A549 (cell line): ENCODE measurements around the gene DDX41. TPM values are rescaled to one million over a fixed set of nuclear protein-coding genes. Genes with fewer than 3 reads are reported as not detected.

Source experiments
- ATAC-seq, 2 experiments: fragments of 200-7000 bp in 1 of 2; fragments of >200 bp in 1 of 2; cut with Nextera tagmentation in 1 of 2; cut with Tn5 transposase in 1 of 2; 3 replicates each; pipeline versions ENCODE4 v1.8.0 to v1.9.1; 2018 to 2020; ENCODE audit warnings: mild to moderate bottlenecking in 1 of 2, moderate library complexity in 1 of 2
- CTCF ChIA-PET: fragments of 300-600 bp; sonication (Branson Sonifier 250); formaldehyde crosslinking; extraction: SDS; loops from one replicate; lab custom pipeline; 2021; ENCODE audit warnings: antibody characterized with exemption, inconsistent platforms; lab: Yijun Ruan, JAX
- POLR2A ChIA-PET: fragments of 350-600 bp; formaldehyde crosslinking; extraction: SDS; loops from one replicate; lab custom pipeline; 2021; ENCODE audit warnings: antibody characterized with exemption, inconsistent platforms; lab: Yijun Ruan, JAX
- DNase-seq, 2 experiments: peaks; one replicate each; pipeline versions ENCODE4 v3.0.0 to v3.0.0-alpha.2; 2011 to 2016; ENCODE audit warnings: low read depth in 1 of 2, low spot score in 1 of 2
- FAIRE-seq: peaks from 2 replicates; lab custom pipeline; 2011; peaks lifted over from hg19 to GRCh38; lab: Jason Lieb, UNC
- H3K27ac ChIP-seq, 2 experiments: fragments of >200 bp; sonication (Bioruptor Twin); formaldehyde crosslinking; 3 replicates each; pipeline ENCODE4 v1.5.1; 2016 to 2017
- H3K4me1 ChIP-seq: fragments of >200 bp; sonication (Bioruptor Twin); formaldehyde crosslinking; 3 replicates; pipeline ENCODE4 v1.6.1; 2016
- H3K4me2 ChIP-seq: fragments of >200 bp; sonication (Bioruptor Twin); formaldehyde crosslinking; 3 replicates; pipeline ENCODE4 v1.6.1; 2016
- H3K4me3 ChIP-seq: fragments of >200 bp; sonication (Bioruptor Twin); formaldehyde crosslinking; 3 replicates; pipeline ENCODE4 v1.5.1; 2016
- H3K9me3 ChIP-seq: fragments of >200 bp; sonication (Bioruptor Twin); formaldehyde crosslinking; 3 replicates; pipeline ENCODE4 v1.6.1; 2016
- BCL3 ChIP-seq: fragments of >200 bp; sonication (Bioruptor Twin); formaldehyde crosslinking; IDR thresholded peaks from 3 replicates; pipeline ENCODE4 v1.6.1; 2016
- CEBPB ChIP-seq, 2 experiments: fragments of >200 bp in 1 of 2; sonication (Bioruptor Twin) in 1 of 2; formaldehyde crosslinking in 1 of 2; IDR thresholded peaks; 2 replicates each; pipeline ENCODE4 v1.6.1; 2012 to 2016
- CHD2 ChIP-seq: fragments of 150-350 bp; IDR thresholded peaks from 2 replicates; pipeline ENCODE4 v1.6.1; 2014; ENCODE audit warnings: low read length; ENCODE audit not compliant: partially characterized antibody
- EP300 ChIP-seq, 2 experiments: fragments of >200 bp; sonication (Bioruptor Twin); formaldehyde crosslinking; IDR thresholded peaks; 2 replicates in 1 of 2; 3 replicates in 1 of 2; pipeline ENCODE4 v1.6.1; 2016 to 2017
- ESRRA ChIP-seq: fragments of 150-350 bp; IDR thresholded peaks from 2 replicates; pipeline ENCODE4 v1.6.1; 2014; ENCODE audit warnings: mild to moderate bottlenecking, low read length, borderline replicate concordance
- FOSL2 ChIP-seq, 2 experiments: fragments of 450-650 bp in 1 of 2; fragments of >200 bp in 1 of 2; sonication (Bioruptor Twin) in 1 of 2; formaldehyde crosslinking; IDR thresholded peaks; 2 replicates each; pipeline versions ENCODE4 v1.5.0 to v1.6.1; 2016 to 2020; ENCODE audit warnings: mild to moderate bottlenecking in 1 of 2, moderate library complexity in 1 of 2
- GATA3 ChIP-seq: IDR thresholded peaks from 2 replicates; pipeline ENCODE4 v1.6.1; 2012; ENCODE audit warnings: borderline replicate concordance
- HDAC2 ChIP-seq: fragments of 200-600 bp; sonication (generic); IDR thresholded peaks from 2 replicates; pipeline ENCODE4 v1.6.1; 2016
- JUN ChIP-seq, 2 experiments: fragments of >200 bp; sonication (Bioruptor Twin); formaldehyde crosslinking; IDR thresholded peaks; 2 replicates in 1 of 2; 3 replicates in 1 of 2; pipeline ENCODE4 v1.6.1; 2016 to 2017
- KDM1A ChIP-seq: fragments of 200-600 bp; sonication (generic); IDR thresholded peaks from 2 replicates; pipeline ENCODE4 v1.6.1; 2016; ENCODE audit warnings: low read depth, mild to moderate bottlenecking
- KDM5A ChIP-seq: fragments of 200-600 bp; sonication (generic); IDR thresholded peaks from 2 replicates; pipeline ENCODE4 v1.6.1; 2016; ENCODE audit warnings: antibody characterized with exemption, mild to moderate bottlenecking
- MAZ ChIP-seq: fragments of 150-350 bp; IDR thresholded peaks from 2 replicates; pipeline ENCODE4 v1.6.1; 2014; ENCODE audit warnings: antibody characterized with exemption, low read depth, low read length, borderline replicate concordance
- MYC ChIP-seq: IDR thresholded peaks from 2 replicates; pipeline ENCODE4 v1.6.1; 2012; ENCODE audit warnings: mild to moderate bottlenecking, inconsistent platforms, low read length, improper control_type of control experiment, borderline replicate concordance
- PHF8 ChIP-seq: fragments of 200-600 bp; sonication (generic); IDR thresholded peaks from 2 replicates; pipeline ENCODE4 v1.6.1; 2016; ENCODE audit warnings: low read depth, mild to moderate bottlenecking, antibody characterized with exemption, moderate library complexity, borderline replicate concordance
- POLR2A ChIP-seq: IDR thresholded peaks from 2 replicates; pipeline ENCODE4 v1.6.1; 2012; ENCODE audit warnings: mild to moderate bottlenecking, low read length
- RAD21 ChIP-seq, 2 experiments: fragments of >200 bp in 1 of 2; sonication (Bioruptor Twin) in 1 of 2; formaldehyde crosslinking in 1 of 2; IDR thresholded peaks in 1 of 2; conservative IDR thresholded peaks in 1 of 2; 2 replicates in 1 of 2; 3 replicates in 1 of 2; pipeline ENCODE4 v1.6.1; 2012 to 2018; ENCODE audit warnings: inconsistent platforms in 1 of 2
- RARB ChIP-seq: fragments of 250-450 bp; sonication (Bioruptor Pico); IDR thresholded peaks from 2 replicates; pipeline ENCODE4 v1.8.0; 2021; ENCODE audit warnings: mild to moderate bottlenecking, moderate library complexity
- SREBF2 ChIP-seq: fragments of 450-650 bp; IDR thresholded peaks from 2 replicates; pipeline ENCODE4 v1.6.1; 2014; ENCODE audit warnings: mild to moderate bottlenecking, moderate library complexity
- TFCP2L1 ChIP-seq: fragments of 250-450 bp; sonication (Bioruptor Pico); IDR thresholded peaks from 2 replicates; pipeline ENCODE4 v1.5.0; 2021; ENCODE audit warnings: mild to moderate bottlenecking
- ZC3H11A ChIP-seq: fragments of 450-650 bp; IDR thresholded peaks from 2 replicates; pipeline ENCODE4 v1.6.1; 2014; ENCODE audit warnings: antibody characterized with exemption, mild to moderate bottlenecking
- ZFP36 ChIP-seq: fragments of 450-650 bp; IDR thresholded peaks from 2 replicates; pipeline ENCODE4 v1.6.1; 2014; ENCODE audit warnings: borderline replicate concordance; ENCODE audit not compliant: partially characterized antibody
- ZNF302 ChIP-seq: fragments of 250-450 bp; sonication (Bioruptor Pico); IDR thresholded peaks from 2 replicates; pipeline ENCODE4 v1.9.0; 2021; ENCODE audit warnings: inconsistent platforms, mild to moderate bottlenecking, moderate library complexity
- ZSCAN20 ChIP-seq: fragments of 250-450 bp; sonication (Bioruptor Pico); IDR thresholded peaks from 2 replicates; pipeline ENCODE4 v1.8.0; 2022; ENCODE audit warnings: mild to moderate bottlenecking, moderate library complexity
- WGBS: methylation state at CpG from one replicate; pipeline ENCODE4 v1.1.6; 2017; ENCODE audit errors: missing lambda C conversion rate; 5-methylcytosine and 5-hydroxymethylcytosine counted together
- polyA minus RNA-seq: library from RNA; depleted of rRNA, polyadenylated mRNA; stranded (reverse); fragments of >200 nt; gene quantifications from 2 replicates; pipeline ENCODE4 v1.2.3, GENCODE V29; 2011; rRNA and poly(A)+ RNA removed
- polyA plus RNA-seq, 4 experiments: library from polyadenylated mRNA; depleted of rRNA in 3 of 4; stranded (reverse); fragments of >200 nt; fragmentation: RNase III in 1 of 4; extraction: RNeasy Plus Mini Kit Qiagen cat#74134 plus additional on column Dnase treatment in 1 of 4; gene quantifications; 2 replicates in 3 of 4; 3 replicates in 1 of 4; pipeline ENCODE4 v1.2.3, GENCODE V29; 2011 to 2017
- TF ChIP-seq, protein P1 (sequence below): fragments of 200-600 bp; sonication (generic); IDR thresholded peaks from 2 replicates; pipeline ENCODE4 v1.6.1; 2016; ENCODE audit warnings: antibody characterized with exemption, mild to moderate bottlenecking, moderate library complexity
- TF ChIP-seq, protein P2 (sequence below): fragments of >200 bp; sonication (Bioruptor Twin); formaldehyde crosslinking; IDR thresholded peaks from 2 replicates; pipeline ENCODE4 v1.6.1; 2016
- TF ChIP-seq, protein P3 (sequence below): fragments of 150-350 bp; IDR thresholded peaks from 2 replicates; pipeline ENCODE4 v1.6.1; 2014; ENCODE audit warnings: low read depth, mild to moderate bottlenecking, low read length
- TF ChIP-seq, protein P4 (sequence below): IDR thresholded peaks from 2 replicates; pipeline ENCODE4 v1.6.1; 2012
- TF ChIP-seq, protein P5 (sequence below): fragments of 250-450 bp; sonication (Bioruptor Pico); IDR thresholded peaks from 2 replicates; pipeline ENCODE4 v1.5.0; 2020; ENCODE audit warnings: low read depth, mild to moderate bottlenecking, moderate library complexity
- TF ChIP-seq, protein P6 (sequence below): fragments of 450-650 bp; IDR thresholded peaks from 2 replicates; pipeline ENCODE4 v1.6.1; 2014; ENCODE audit warnings: antibody characterized with exemption

The DDX41 gene
- polyA plus RNA-seq (2011; rRNA removed) (87.7 and 90.7 TPM in 2 replicates), polyA plus RNA-seq (2017; fragmentation: RNase III; extraction: RNeasy Plus Mini Kit Qiagen cat#74134 plus additional on column Dnase treatment) (121 to 177 TPM (median 172 TPM) in 3 replicates), polyA minus RNA-seq (65.9 and 74.8 TPM in 2 replicates)
- 180 and 211 TPM in 2 replicates for polyA plus RNA-seq (2012; cell fraction: cytosol; rRNA removed)
- polyA plus RNA-seq (2012; cell fraction: nucleus; rRNA removed) = 290 and 366 TPM in 2 replicates

DNA sequence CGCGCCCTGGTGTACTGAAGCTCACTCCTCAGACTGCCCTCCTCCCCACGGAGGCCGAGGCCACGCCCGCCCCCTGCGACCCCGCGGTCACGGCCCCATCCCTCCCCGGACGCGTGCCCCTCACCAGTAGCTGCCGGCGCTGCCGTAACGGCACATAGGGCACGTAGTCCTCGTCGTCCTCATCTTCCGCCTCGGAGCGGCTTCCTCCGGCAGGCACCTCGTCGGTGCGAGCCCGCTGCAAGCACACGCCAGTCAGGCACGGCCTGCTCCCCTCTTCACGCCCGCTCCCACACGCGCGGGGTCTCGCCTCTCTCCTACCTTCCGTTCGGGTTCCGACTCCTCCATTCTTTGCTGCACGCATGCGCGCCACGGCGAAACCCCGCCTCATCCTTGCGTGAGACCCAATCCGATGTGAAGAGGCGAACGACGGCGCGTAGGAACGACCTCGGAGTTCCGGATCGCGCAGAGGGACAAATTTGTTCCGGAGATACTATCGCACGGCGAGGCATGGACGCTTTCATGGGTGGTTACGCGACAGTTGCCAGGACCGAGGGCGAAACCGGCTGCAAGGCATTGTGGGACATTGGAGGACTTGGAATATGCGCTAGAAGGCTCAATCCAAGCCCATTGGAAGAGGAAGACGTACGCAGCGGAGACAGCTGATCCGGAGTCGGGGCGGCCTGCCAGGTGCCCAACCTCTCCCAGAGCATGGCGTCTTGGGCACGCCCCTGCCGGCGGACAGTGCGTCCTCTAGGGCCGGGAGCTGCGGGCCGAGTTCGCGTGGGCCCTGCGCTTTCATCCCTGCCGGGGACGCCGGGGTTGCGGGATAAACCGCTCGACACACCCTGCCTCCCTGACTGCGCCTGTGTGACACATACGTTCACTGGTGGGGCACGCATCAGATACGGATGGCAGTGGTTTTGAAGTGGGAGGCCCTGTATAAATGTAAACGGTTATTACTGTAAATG, at the start of gene DDX41:
Gene DDX41, minus strand, starts transcription at position 361 of the 968 bp plus-strand sequence. Its CDS starts 16 bp downstream, at position 345.
- peak within 1 kb of the TSS; percentile 100 for H3K4me2 ChIP-seq
- peak within 1 kb of the TSS; percentile 98 for H3K4me3 ChIP-seq
- H3K4me1 ChIP-seq = peaks cover 19% of the 10 kb centered on the region
- DNase-seq (peak; percentile 98 to 99), FAIRE-seq (peak; percentile 99), ATAC-seq (peak; percentile 88 to 93)
- H3K9me3 ChIP-seq = no peaks in the 10 kb centered on the region
- POLR2A ChIA-PET = interaction anchor here (0.5 to 1.5 kb wide), 9 partner anchors 10 to 430 kb away, joined by 3 to 6 read pairs (median 4); partner anchors contain the start of genes B4GALT7, FGFR4 and PDLIM7
- peak within 1 kb of the TSS; percentile 94 to 95 for H3K27ac ChIP-seq
- CTCF ChIA-PET = interaction anchor here (0.9 to 2.8 kb wide), 5 partner anchors 13 to 112 kb away, joined by 3 to 29 read pairs (median 3); no protein-coding TSS in a partner anchor
- 1% methylated on average over 64 of the region's 96 CpGs for WGBS
- TF ChIP-seq TFCP2L1 (CRISPR knock-in tag) (no peak), GATA3 (peak; percentile 92), RARB (CRISPR knock-in tag) (no peak), RAD21 (conservative IDR thresholded peaks at IDR 0.05 in 1 of 2, IDR thresholded peaks at IDR 0.05 in 1 of 2) (peak in 1 of 2 experiments; percentile 29; a peak in 2 of 5 replicates), POLR2A (peak; percentile 79), CEBPB (IDR thresholded peaks at IDR 0.05) (no peak), JUN (IDR thresholded peaks at IDR 0.05) (peak in 1 of 2 experiments; percentile 93; a peak in 3 of 5 replicates), BCL3 (0 out of 3 replicates have a peak, but pooled peaks have one; percentile 57), SREBF2 (no peak), CHD2 (no peak), MAZ (no peak), HDAC2 (no peak), ZNF302 (CRISPR knock-in tag) (no peak), EP300 (IDR thresholded peaks at IDR 0.05) (no peak), ESRRA (no peak), KDM5A (peak; percentile 87), ZC3H11A (no peak), KDM1A (no peak), FOSL2 (IDR thresholded peaks at IDR 0.05) (no peak), FOSL2 (CRISPR knock-in tag; IDR thresholded peaks at IDR 0.05) (no peak), ZSCAN20 (CRISPR knock-in tag) (no peak), PHF8 (peak; percentile 23; the same call in 1 of the 2 replicates), MYC (peak; percentile 35; the same call in 1 of the 2 replicates), ZFP36 (no peak)
- TF ChIP-seq, protein P1, sequence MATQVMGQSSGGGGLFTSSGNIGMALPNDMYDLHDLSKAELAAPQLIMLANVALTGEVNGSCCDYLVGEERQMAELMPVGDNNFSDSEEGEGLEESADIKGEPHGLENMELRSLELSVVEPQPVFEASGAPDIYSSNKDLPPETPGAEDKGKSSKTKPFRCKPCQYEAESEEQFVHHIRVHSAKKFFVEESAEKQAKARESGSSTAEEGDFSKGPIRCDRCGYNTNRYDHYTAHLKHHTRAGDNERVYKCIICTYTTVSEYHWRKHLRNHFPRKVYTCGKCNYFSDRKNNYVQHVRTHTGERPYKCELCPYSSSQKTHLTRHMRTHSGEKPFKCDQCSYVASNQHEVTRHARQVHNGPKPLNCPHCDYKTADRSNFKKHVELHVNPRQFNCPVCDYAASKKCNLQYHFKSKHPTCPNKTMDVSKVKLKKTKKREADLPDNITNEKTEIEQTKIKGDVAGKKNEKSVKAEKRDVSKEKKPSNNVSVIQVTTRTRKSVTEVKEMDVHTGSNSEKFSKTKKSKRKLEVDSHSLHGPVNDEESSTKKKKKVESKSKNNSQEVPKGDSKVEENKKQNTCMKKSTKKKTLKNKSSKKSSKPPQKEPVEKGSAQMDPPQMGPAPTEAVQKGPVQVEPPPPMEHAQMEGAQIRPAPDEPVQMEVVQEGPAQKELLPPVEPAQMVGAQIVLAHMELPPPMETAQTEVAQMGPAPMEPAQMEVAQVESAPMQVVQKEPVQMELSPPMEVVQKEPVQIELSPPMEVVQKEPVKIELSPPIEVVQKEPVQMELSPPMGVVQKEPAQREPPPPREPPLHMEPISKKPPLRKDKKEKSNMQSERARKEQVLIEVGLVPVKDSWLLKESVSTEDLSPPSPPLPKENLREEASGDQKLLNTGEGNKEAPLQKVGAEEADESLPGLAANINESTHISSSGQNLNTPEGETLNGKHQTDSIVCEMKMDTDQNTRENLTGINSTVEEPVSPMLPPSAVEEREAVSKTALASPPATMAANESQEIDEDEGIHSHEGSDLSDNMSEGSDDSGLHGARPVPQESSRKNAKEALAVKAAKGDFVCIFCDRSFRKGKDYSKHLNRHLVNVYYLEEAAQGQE = no peak; the same call in 1 of the 2 replicates
- TF ChIP-seq, protein P2, sequence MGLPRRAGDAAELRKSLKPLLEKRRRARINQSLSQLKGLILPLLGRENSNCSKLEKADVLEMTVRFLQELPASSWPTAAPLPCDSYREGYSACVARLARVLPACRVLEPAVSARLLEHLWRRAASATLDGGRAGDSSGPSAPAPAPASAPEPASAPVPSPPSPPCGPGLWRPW = no peak
- TF ChIP-seq, protein P3, sequence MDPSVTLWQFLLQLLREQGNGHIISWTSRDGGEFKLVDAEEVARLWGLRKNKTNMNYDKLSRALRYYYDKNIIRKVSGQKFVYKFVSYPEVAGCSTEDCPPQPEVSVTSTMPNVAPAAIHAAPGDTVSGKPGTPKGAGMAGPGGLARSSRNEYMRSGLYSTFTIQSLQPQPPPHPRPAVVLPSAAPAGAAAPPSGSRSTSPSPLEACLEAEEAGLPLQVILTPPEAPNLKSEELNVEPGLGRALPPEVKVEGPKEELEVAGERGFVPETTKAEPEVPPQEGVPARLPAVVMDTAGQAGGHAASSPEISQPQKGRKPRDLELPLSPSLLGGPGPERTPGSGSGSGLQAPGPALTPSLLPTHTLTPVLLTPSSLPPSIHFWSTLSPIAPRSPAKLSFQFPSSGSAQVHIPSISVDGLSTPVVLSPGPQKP = no peak
- TF ChIP-seq, protein P4, sequence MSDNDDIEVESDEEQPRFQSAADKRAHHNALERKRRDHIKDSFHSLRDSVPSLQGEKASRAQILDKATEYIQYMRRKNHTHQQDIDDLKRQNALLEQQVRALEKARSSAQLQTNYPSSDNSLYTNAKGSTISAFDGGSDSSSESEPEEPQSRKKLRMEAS = peak; percentile 97
- TF ChIP-seq, protein P5, sequence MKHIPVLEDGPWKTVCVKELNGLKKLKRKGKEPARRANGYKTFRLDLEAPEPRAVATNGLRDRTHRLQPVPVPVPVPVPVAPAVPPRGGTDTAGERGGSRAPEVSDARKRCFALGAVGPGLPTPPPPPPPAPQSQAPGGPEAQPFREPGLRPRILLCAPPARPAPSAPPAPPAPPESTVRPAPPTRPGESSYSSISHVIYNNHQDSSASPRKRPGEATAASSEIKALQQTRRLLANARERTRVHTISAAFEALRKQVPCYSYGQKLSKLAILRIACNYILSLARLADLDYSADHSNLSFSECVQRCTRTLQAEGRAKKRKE (CRISPR knock-in tag) = no peak
- TF ChIP-seq, protein P6, sequence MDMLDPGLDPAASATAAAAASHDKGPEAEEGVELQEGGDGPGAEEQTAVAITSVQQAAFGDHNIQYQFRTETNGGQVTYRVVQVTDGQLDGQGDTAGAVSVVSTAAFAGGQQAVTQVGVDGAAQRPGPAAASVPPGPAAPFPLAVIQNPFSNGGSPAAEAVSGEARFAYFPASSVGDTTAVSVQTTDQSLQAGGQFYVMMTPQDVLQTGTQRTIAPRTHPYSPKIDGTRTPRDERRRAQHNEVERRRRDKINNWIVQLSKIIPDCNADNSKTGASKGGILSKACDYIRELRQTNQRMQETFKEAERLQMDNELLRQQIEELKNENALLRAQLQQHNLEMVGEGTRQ = peak; percentile 23; the same call in 1 of the 2 replicates
